H9 (cell line): ENCODE results near the gene ZCCHC7. TPM values are rescaled to one million over a fixed set of nuclear protein-coding genes. Genes with fewer than 3 reads are reported as not detected.

Experiments
- DNase-seq: peaks from one replicate; pipeline ENCODE4 v3.0.0-alpha.2; 2017
- H2AFZ ChIP-seq: one replicate; pipeline ENCODE4 v1.6.1; 2013; ENCODE audit warnings: mild to moderate bottlenecking, low read length, control low read depth, moderate library complexity
- H2AK5ac ChIP-seq: 2 replicates; pipeline ENCODE4 v1.6.1; 2013; ENCODE audit warnings: low read length, control low read depth, mixed read lengths; ENCODE audit not compliant: insufficient read length
- H2BK120ac ChIP-seq: one replicate; pipeline ENCODE4 v1.6.1; 2013; ENCODE audit warnings: low read depth, mild to moderate bottlenecking, low read length, control low read depth, inconsistent platforms; ENCODE audit not compliant: poor library complexity, severe bottlenecking
- H2BK12ac ChIP-seq: 2 replicates; pipeline ENCODE4 v1.6.1; 2013; ENCODE audit warnings: low read length, control low read depth, mixed read lengths, low read depth; ENCODE audit not compliant: insufficient read length
- H2BK15ac ChIP-seq: 2 replicates; pipeline ENCODE4 v1.6.1; 2013; ENCODE audit warnings: low read depth, low read length, control low read depth
- H2BK20ac ChIP-seq: one replicate; pipeline ENCODE4 v1.6.1; 2013; ENCODE audit warnings: low read depth, mild to moderate bottlenecking, low read length, control low read depth, inconsistent platforms; ENCODE audit not compliant: poor library complexity, severe bottlenecking
- H2BK5ac ChIP-seq: 2 replicates; pipeline ENCODE4 v1.6.1; 2013; ENCODE audit warnings: low read length, control low read depth, mixed read lengths; ENCODE audit not compliant: insufficient read length
- H3K14ac ChIP-seq: 2 replicates; pipeline ENCODE4 v1.6.1; 2013; ENCODE audit warnings: low read length, control low read depth; ENCODE audit not compliant: insufficient read depth
- H3K18ac ChIP-seq: 2 replicates; pipeline ENCODE4 v1.6.1; 2013; ENCODE audit warnings: low read depth, mild to moderate bottlenecking, mixed read lengths, low read length, control low read depth; ENCODE audit not compliant: insufficient read length
- H3K23ac ChIP-seq: 2 replicates; pipeline ENCODE4 v1.6.1; 2013; ENCODE audit warnings: low read length, control low read depth, mixed read lengths, low read depth; ENCODE audit not compliant: insufficient read length
- H3K23me2 ChIP-seq: 2 replicates; pipeline ENCODE4 v1.6.1; 2013; ENCODE audit warnings: low read depth, mild to moderate bottlenecking, mixed read lengths, low read length, control low read depth; ENCODE audit not compliant: insufficient read length, poor library complexity, severe bottlenecking
- H3K27ac ChIP-seq: 2 replicates; pipeline ENCODE4 v1.5.1; 2013; ENCODE audit warnings: low read length, control low read depth, mixed read lengths, low read depth; ENCODE audit not compliant: insufficient read length
- H3K27me3 ChIP-seq: 2 replicates; pipeline ENCODE4 v1.6.1; 2013; ENCODE audit warnings: low read length, control low read depth, inconsistent platforms; ENCODE audit not compliant: insufficient read depth
- H3K4ac ChIP-seq: 2 replicates; pipeline ENCODE4 v1.6.1; 2013; ENCODE audit warnings: low read depth, mild to moderate bottlenecking, control low read depth, inconsistent platforms, low read length, moderate library complexity
- H3K4me1 ChIP-seq: 2 replicates; pipeline ENCODE4 v1.6.1; 2013; ENCODE audit warnings: low read length, control low read depth, inconsistent platforms; ENCODE audit not compliant: insufficient read depth
- H3K4me2 ChIP-seq: 2 replicates; pipeline ENCODE4 v1.6.1; 2013; ENCODE audit warnings: low read length, control low read depth, mixed read lengths; ENCODE audit not compliant: insufficient read length, insufficient read depth
- H3K56ac ChIP-seq: 2 replicates; pipeline ENCODE4 v1.6.1; 2013; ENCODE audit warnings: low read depth, mild to moderate bottlenecking, mixed read lengths, low read length, control low read depth; ENCODE audit not compliant: insufficient read length
- H3K79me1 ChIP-seq: 2 replicates; pipeline ENCODE4 v1.6.1; 2013; ENCODE audit warnings: low read depth, mild to moderate bottlenecking, moderate library complexity, low read length, control low read depth, inconsistent platforms; ENCODE audit not compliant: insufficient read depth, poor library complexity, severe bottlenecking
- H3K79me2 ChIP-seq: 2 replicates; pipeline ENCODE4 v1.6.1; 2013; ENCODE audit warnings: low read length, control low read depth, inconsistent platforms; ENCODE audit not compliant: insufficient read depth
- H3K9ac ChIP-seq: 2 replicates; pipeline ENCODE4 v1.6.1; 2013; ENCODE audit warnings: low read length, control low read depth, mixed read lengths; ENCODE audit not compliant: insufficient read length; ENCODE audit errors: extremely low read depth
- H3K9me3 ChIP-seq: one replicate; pipeline ENCODE4 v1.6.1; 2013; ENCODE audit warnings: low read depth, low read length, inconsistent platforms; ENCODE audit not compliant: control insufficient read depth
- H3T11ph ChIP-seq: one replicate; pipeline ENCODE4 v1.6.1; 2013; ENCODE audit warnings: mild to moderate bottlenecking, low read length, control low read depth, inconsistent platforms
- H4K20me1 ChIP-seq: one replicate; pipeline ENCODE4 v1.6.1; 2013; ENCODE audit not compliant: control insufficient read depth, insufficient read length, insufficient read depth
- H4K5ac ChIP-seq: 2 replicates; pipeline ENCODE4 v1.6.1; 2013; ENCODE audit warnings: low read depth, mild to moderate bottlenecking, mixed read lengths, low read length, control low read depth; ENCODE audit not compliant: insufficient read length
- H4K8ac ChIP-seq: replicated peaks from 2 replicates; pipeline ENCODE4 v1.6.1; 2013; ENCODE audit warnings: low read length, control low read depth, mixed read lengths, low read depth; ENCODE audit not compliant: insufficient read length
- H4K91ac ChIP-seq: 2 replicates; pipeline ENCODE4 v1.6.1; 2013; ENCODE audit warnings: low read depth, mild to moderate bottlenecking, moderate library complexity, mixed read lengths, low read length, control low read depth; ENCODE audit not compliant: insufficient read length
- H3K27ac Mint-ChIP-seq, 3 experiments: 2 replicates in 2 of 3; 3 replicates in 1 of 3; pipeline ENCODE4 v1.8.0; 2020 to 2021; ENCODE audit warnings: mixed read lengths in 3 of 3, mild to moderate bottlenecking in 1 of 3, moderate library complexity in 1 of 3
- H3K27me3 Mint-ChIP-seq: 2 replicates; pipeline ENCODE4 v1.8.0; 2021; ENCODE audit warnings: low read depth, mild to moderate bottlenecking, moderate library complexity, mixed read lengths
- H3K36me3 Mint-ChIP-seq, 3 experiments: 2 replicates in 2 of 3; 3 replicates in 1 of 3; pipeline ENCODE4 v1.8.0; 2020 to 2021; ENCODE audit warnings: low read depth in 3 of 3, mixed read lengths in 3 of 3; ENCODE audit not compliant: insufficient read depth in 1 of 3
- H3K4me1 Mint-ChIP-seq, 2 experiments: 2 replicates each; pipeline ENCODE4 v1.8.0; 2020; ENCODE audit warnings: mixed read lengths in 2 of 2
- H3K4me3 Mint-ChIP-seq, 2 experiments: 2 replicates in 1 of 2; 3 replicates in 1 of 2; pipeline ENCODE4 v1.8.0; 2020 to 2021; ENCODE audit warnings: mild to moderate bottlenecking in 2 of 2, mixed read lengths in 2 of 2, moderate library complexity in 1 of 2
- H3K9me3 Mint-ChIP-seq, 2 experiments: 2 replicates in 1 of 2; 3 replicates in 1 of 2; pipeline ENCODE4 v1.8.0; 2020; ENCODE audit warnings: mild to moderate bottlenecking in 2 of 2, mixed read lengths in 2 of 2, moderate library complexity in 1 of 2
- CTCF ChIP-seq: fragments of 200-600 bp; sonication (generic); conservative IDR thresholded peaks from 3 replicates; pipeline ENCODE4 v1.8.0; 2021; ENCODE audit warnings: antibody characterized with exemption, mild to moderate bottlenecking
- WGBS: extraction: QIAGEN DNeasy Blood & Tissue Kit; methylation state at CpG from one replicate; pipeline ENCODE4 v1.1.7; 2013; ENCODE audit warnings: missing lambda C conversion rate, low lambda C conversion rate, mixed read lengths; ENCODE audit not compliant: insufficient read length; ENCODE audit errors: extremely low coverage; 5-methylcytosine and 5-hydroxymethylcytosine counted together
- total RNA-seq: library from RNA; stranded (reverse); gene quantifications from 2 replicates; pipeline ENCODE4 v1.2.1, GENCODE V29; 2021

Gene ZCCHC7
- total RNA-seq, 1 experiment from 2014 or later, result 20.3 TPM

DNA sequence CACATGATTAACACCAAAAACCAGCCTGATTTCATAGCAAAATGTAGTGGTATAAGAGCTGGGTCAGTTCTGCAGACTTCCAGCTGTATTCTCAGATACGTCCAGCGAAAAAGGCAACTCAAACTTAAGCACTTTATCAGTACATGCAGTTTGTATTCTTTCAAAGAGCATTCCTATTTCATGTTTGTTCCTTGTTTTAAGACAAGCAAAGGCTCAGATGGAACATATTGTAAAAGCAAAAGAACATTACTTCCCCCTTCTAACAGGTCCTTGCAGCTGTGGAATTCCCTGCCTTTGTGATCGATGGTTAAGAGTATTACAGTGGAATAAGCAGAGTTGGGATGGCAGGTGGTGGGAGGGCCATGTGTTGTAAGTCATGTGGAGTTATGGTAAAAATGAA lies 215.8 kb downstream of the ZCCHC7 start:
- no peak overlapping the region for H3K18ac ChIP-seq
- no peak overlapping the region for H4K91ac ChIP-seq
- no peak for TF ChIP-seq CTCF
- no CpG with 5 or more reads among the region's 3 CpGs for WGBS
- no peak overlapping the region for H3K4me2 ChIP-seq
- Mint-ChIP-seq H3K9me3 (no peaks in the 10 kb centered on the region), H3K27ac (no peak overlapping the region), H3K4me3 (no peak overlapping the region), H3K36me3 (no peaks in the 10 kb centered on the region), H3K4me1 (peaks cover 14 to 23% of the 10 kb centered on the region in 2 experiments), H3K27me3 (no peaks in the 10 kb centered on the region)
- no peak overlapping the region for H2BK15ac ChIP-seq
- H3K4me1 ChIP-seq, result peaks cover 4% of the 10 kb centered on the region; the same call in 1 of the 2 replicates
- H3K27me3 ChIP-seq, result no peaks in the 10 kb centered on the region
- no peak overlapping the region for H3T11ph ChIP-seq
- no peak overlapping the region for H3K4ac ChIP-seq
- no peaks in the 10 kb centered on the region for H3K79me2 ChIP-seq
- no peak overlapping the region for H2BK12ac ChIP-seq
- no peaks in the 10 kb centered on the region for H3K23me2 ChIP-seq
- no peak overlapping the region for H4K5ac ChIP-seq
- H2BK120ac ChIP-seq, result no peak overlapping the region
- H4K8ac ChIP-seq, result no peak overlapping the region
- no peak overlapping the region for H2AK5ac ChIP-seq
- H3K56ac ChIP-seq, result no peak overlapping the region
- no peak overlapping the region for H2BK5ac ChIP-seq
- no peak overlapping the region for H3K23ac ChIP-seq
- H3K79me1 ChIP-seq, result no peaks in the 10 kb centered on the region
- no peak overlapping the region for H2AFZ ChIP-seq
- H4K20me1 ChIP-seq, result no peaks in the 10 kb centered on the region
- DNase-seq, result no peak
- H3K9ac ChIP-seq, result no peak overlapping the region
- no peak overlapping the region for H3K27ac ChIP-seq
- no peak overlapping the region for H3K14ac ChIP-seq
- H2BK20ac ChIP-seq, result no peak overlapping the region
- no peaks in the 10 kb centered on the region for H3K9me3 ChIP-seq
